Measurements from ENCODE around the gene CDH4. TPM values are rescaled to one million over a fixed set of nuclear protein-coding genes. Genes with fewer than 3 reads are reported as not detected.

Gene CDH4
- total RNA-seq, 2 donors from 2014 or later = not detected

DNA sequence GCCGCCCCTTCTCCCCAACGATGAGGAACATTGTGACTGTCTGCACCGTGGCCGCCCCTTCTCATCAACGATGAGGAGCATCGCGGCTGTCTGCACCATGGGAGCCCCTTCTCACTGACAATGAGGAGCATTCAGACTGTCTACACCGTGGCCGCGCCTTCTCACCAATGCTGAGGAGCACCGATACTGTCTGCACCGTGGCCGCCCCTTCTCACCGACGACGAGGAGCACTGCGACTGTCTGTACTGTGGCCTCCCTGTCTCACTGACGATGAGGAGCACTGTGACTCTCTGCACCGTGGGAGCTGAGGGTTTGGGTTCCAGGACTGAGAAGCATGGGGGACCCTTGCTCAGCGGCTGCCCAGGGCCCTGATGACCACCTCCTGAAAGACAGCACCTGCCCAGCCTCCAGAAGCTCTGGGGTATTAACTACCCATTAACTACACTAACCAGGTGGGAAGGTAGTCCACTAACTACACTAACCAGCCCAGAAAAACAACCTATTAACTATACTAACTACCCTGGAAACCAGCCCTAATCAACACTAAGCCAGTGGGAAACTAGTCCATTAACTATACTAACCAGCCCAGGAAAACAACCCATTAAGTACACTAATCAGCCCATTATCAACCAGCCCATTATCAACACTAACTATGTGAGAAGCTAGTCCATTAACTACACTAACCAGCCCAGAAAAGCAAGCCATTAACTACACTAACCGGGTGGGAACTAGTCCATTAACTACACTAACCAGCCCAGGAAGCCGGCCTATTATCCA is 696.7 kb downstream of the CDH4 start:
- H3K36me3 ChIP-seq = no peaks in the 10 kb centered on the region
- no peaks in the 10 kb centered on the region for H3K27me3 ChIP-seq (replicated peaks; ENCODE audit: insufficient read depth)
- no peaks in the 10 kb centered on the region for H3K9me3 ChIP-seq
- H3K4me1 ChIP-seq (ENCODE audit: control insufficient read depth in 1 of 2, low read depth in 2 of 2) = no peaks in the 10 kb centered on the region
- ATAC-seq (ENCODE audit: insufficient number of reproducible peaks, low FRiP score, low read depth) (no peak), DNase-seq (ENCODE audit: low spot score) (no peak)
- H3K27ac ChIP-seq = no peak overlapping the region
- no peak overlapping the region for H3K4me3 ChIP-seq
- TF ChIP-seq, protein P1, sequence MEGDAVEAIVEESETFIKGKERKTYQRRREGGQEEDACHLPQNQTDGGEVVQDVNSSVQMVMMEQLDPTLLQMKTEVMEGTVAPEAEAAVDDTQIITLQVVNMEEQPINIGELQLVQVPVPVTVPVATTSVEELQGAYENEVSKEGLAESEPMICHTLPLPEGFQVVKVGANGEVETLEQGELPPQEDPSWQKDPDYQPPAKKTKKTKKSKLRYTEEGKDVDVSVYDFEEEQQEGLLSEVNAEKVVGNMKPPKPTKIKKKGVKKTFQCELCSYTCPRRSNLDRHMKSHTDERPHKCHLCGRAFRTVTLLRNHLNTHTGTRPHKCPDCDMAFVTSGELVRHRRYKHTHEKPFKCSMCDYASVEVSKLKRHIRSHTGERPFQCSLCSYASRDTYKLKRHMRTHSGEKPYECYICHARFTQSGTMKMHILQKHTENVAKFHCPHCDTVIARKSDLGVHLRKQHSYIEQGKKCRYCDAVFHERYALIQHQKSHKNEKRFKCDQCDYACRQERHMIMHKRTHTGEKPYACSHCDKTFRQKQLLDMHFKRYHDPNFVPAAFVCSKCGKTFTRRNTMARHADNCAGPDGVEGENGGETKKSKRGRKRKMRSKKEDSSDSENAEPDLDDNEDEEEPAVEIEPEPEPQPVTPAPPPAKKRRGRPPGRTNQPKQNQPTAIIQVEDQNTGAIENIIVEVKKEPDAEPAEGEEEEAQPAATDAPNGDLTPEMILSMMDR (IDR thresholded peaks at IDR 0.05) = no peak

DNA sequence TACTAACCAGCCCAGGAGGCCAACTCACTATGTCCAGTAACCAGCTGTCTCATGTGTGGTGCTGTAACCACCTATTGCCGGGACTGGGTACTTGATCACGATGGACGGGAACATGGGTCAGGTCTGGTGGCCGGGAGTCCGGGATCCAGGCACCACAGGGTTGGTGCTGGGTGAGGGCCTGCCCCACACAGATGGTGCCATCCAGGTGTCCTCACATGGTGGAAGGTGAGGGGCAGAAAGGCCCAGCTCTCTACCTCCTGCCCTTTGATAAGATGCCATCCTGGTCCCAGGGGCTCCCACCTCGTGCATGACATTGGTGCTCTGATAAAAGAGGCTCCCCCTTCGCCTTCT is 697.3 kb downstream of the CDH4 start:
- H3K4me1 ChIP-seq (ENCODE audit: control insufficient read depth in 1 of 2, low read depth in 2 of 2) = no peaks in the 10 kb centered on the region
- DNase-seq (ENCODE audit: low spot score) (no peak), ATAC-seq (ENCODE audit: insufficient number of reproducible peaks, low FRiP score, low read depth) (no peak)
- H3K36me3 ChIP-seq = no peaks in the 10 kb centered on the region
- no peaks in the 10 kb centered on the region for H3K9me3 ChIP-seq
- H3K4me3 ChIP-seq = no peak overlapping the region
- no peaks in the 10 kb centered on the region for H3K27me3 ChIP-seq (replicated peaks; ENCODE audit: insufficient read depth)
- TF ChIP-seq, protein P1 (IDR thresholded peaks at IDR 0.05) = no peak
- no peak overlapping the region for H3K27ac ChIP-seq

DNA sequence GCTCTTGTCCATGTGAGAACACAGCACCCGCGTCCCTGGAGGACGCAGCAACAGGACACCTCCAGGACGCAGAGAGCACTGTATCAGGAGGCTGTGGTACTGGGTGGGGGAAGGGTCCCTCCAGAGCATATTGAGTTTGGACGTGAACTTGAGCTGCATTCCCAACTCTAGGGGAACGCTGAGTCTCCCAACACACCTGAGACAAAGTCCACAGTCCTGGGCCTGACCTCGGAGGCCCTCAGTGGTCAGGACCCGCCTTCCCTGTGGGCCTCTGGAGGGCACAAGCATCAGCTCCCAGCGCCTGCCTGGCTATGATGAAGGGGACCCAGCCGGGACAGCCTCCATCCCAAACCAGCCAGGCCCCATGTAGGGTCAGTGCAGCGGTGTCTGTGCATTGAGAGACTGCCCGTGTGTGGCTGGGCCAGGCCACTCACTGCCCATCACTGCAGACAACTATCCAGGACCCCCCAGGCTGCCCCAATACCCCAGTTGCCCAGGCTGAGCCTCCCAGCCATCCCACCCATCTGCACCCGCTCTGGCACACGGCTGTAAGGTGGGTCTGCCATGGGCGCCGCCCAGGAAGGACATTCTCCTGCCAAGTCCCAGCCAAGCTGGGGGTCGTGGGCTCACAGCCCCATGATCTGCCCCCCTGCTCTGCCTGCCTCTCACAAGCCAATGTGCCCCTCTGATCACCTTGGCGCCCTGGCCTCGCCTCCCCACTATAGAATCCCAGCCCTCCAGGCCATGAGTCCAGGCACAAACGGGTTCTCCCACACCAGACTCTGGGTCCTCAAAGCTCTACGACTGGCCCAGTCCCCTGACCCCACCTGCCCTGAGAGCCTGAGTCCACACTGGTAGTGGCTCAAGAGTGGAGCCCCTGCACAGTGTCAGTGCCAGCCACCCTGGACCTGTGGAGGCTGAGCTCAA is 697.9 kb downstream of the CDH4 start:
- Histone ChIP-seq H3K27me3 (replicated peaks; ENCODE audit: insufficient read depth) (no peaks in the 10 kb centered on the region), H3K4me1 (ENCODE audit: control insufficient read depth in 1 of 2, low read depth in 2 of 2) (no peaks in the 10 kb centered on the region), H3K36me3 (no peaks in the 10 kb centered on the region), H3K9me3 (no peaks in the 10 kb centered on the region), H3K27ac (no peak overlapping the region), H3K4me3 (no peak overlapping the region)
- TF ChIP-seq, protein P1 (IDR thresholded peaks at IDR 0.05) = no peak
- DNase-seq (ENCODE audit: low spot score) (no peak), ATAC-seq (ENCODE audit: insufficient number of reproducible peaks, low FRiP score, low read depth) (no peak)

DNA sequence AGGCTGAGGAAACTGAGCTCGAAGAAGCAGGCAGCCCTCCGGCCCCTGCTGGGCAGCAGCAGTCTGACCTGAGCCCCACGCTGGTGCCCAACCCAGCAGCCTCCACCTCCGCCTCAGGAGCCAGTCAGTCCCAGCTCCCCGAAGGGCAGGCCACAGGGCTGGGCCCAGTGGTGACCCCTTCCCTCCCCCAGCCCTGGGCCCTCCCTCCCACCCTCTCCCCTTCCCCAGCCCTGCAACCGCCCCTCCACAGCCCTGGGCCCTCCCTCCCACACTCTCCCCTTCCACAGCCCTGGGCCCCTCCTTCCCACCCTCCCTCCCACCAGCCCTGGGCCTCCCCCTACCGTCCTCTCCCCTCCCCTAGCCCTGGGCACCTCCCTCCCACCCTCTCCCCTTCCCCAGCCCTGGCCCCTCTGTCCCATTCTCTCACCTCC is 698.6 kb downstream of the CDH4 start:
- no peak for DNase-seq (ENCODE audit: low spot score)
- Histone ChIP-seq H3K4me1 (ENCODE audit: control insufficient read depth in 1 of 2, low read depth in 2 of 2) (no peaks in the 10 kb centered on the region), H3K9me3 (no peaks in the 10 kb centered on the region), H3K36me3 (no peaks in the 10 kb centered on the region), H3K27ac (no peak overlapping the region), H3K27me3 (replicated peaks; ENCODE audit: insufficient read depth) (no peaks in the 10 kb centered on the region), H3K4me3 (no peak overlapping the region)
- TF ChIP-seq, protein P1 (IDR thresholded peaks at IDR 0.05) = no peak
- ATAC-seq (ENCODE audit: insufficient number of reproducible peaks, low FRiP score, low read depth) = no peak
